GM21717 (cell line): Measurements from ENCODE around the gene CORO2A.

Experiments used
- ATAC-seq: cut with Tn5 transposase; IDR thresholded peaks from one replicate; pipeline ENCODE4 v1.9.1; 2021; ENCODE audit warnings: mild to moderate bottlenecking, moderate library complexity; ENCODE audit not compliant: unreplicated experiment

CORO2A gene, protein sequence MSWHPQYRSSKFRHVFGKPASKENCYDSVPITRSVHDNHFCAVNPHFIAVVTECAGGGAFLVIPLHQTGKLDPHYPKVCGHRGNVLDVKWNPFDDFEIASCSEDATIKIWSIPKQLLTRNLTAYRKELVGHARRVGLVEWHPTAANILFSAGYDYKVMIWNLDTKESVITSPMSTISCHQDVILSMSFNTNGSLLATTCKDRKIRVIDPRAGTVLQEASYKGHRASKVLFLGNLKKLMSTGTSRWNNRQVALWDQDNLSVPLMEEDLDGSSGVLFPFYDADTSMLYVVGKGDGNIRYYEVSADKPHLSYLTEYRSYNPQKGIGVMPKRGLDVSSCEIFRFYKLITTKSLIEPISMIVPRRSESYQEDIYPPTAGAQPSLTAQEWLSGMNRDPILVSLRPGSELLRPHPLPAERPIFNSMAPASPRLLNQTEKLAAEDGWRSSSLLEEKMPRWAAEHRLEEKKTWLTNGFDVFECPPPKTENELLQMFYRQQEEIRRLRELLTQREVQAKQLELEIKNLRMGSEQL

GRCh38 chr9:98192503-98193335 lies at the start of gene CORO2A:
TSS of gene CORO2A (minus strand) at chr9:98192637. CDS start at chr9:98157660, 34,977 bp downstream.
- ATAC-seq, result peak; percentile 55

DNA sequence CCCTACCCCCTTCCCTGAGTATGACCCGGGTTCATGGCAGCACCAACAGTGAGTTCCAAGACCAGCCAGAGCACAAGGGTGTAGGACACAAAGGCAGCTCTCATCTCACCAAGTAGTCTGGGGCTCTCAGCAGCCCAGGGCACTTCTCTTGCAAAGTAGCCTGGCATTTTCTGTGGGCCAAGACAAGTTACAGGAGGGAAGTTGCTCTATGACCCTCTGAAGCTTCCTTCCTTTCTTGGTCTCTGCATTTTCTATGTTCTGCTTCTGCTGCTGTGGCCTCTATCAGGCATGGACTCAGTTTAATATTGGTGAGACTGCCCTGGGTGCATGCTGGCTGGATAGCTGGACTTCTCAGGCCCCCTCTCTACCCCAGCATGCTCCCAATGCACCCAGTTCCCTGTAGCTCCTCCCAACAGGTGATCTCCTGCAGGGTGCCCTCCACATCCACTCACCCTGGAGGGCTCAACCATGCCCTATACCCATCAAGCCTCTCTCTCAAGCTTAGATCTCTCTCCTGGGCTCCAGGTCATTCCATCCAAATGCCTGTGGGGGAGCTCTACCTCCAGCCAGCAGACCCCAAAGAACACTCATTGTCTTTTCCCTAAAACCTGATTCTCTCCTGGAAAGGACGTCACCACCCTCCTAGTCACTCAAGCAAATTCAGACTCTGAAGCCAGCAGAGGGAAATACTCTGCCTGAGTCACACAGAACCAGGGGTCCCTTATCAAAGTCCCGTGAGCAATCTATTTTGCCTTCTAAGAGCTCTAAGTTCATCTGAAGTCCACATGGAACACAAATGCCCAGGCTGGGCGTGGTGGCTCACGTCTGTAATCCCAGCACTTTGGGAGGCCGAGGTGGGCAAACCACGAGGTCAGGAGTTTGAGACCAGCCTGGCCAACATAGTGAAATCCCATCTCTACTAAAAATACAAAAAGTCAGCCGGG lies 49.2 kb upstream of the CORO2A start:
- no peak for ATAC-seq

GRCh38 chr9:98240475-98240874 lies 48.0 kb upstream of the CORO2A start:
- ATAC-seq, result no peak

- no peak for ATAC-seq
Observed at GRCh38 chr9:98236901-98237487, 44.6 kb upstream of the CORO2A start.

DNA sequence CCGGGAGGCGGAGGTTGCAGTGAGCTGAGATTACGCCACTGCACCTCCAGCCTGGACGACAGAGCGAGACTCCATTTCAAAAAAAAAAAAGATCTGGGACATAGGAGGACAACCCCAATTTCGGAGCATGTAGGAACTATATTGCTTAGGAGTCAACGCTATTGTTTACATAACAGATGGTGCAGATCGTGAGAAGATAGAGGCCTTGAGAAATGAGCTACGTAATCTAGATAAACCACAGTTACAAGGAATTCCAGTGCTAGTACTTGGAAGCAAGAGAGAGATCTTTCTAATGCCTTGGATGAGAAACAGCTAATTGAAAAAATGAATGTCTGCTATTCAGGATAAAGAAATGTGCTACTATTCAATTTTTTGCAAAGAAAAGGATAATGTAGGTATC lies 42.7 kb upstream of the CORO2A start:
- ATAC-seq, result no peak

- no peak for ATAC-seq
Observed at GRCh38 chr9:98234245-98234825, 41.9 kb upstream of the CORO2A start.

GRCh38 chr9:98232926-98233325 lies 40.5 kb upstream of the CORO2A start:
- ATAC-seq, result no peak

DNA sequence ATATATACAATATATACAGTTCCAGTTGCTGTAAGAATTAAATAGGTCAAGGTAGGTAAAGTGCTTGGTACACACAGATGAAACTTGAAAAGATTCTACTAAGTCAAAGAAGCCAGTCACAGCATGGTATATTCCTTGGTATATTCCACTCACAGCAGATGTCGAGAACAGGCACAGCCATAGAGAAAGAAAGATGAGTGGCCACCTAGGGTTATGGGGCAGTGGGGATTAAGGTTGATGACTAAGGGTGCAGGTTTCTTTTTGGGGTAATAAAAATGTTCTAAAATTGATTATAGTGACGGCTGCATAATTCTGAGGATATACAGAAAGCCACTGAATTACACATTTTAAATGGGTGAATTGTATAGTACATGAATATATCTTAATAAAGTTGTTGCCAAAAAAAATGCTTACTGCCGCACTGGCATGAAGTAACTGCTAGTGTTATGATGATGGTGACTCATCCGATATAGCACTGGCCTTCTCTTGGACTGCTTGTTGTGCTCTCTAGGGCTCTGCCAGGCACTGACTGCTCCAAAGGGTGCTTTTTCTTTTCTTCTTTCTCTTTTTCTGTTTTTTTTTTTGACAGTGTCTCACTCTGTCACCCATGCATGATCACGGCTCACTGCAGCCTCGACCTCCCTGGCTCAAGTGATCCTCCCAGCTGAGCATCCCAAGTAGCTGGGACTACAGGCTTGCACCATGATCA lies 39.5 kb upstream of the CORO2A start:
- ATAC-seq, result no peak

DNA sequence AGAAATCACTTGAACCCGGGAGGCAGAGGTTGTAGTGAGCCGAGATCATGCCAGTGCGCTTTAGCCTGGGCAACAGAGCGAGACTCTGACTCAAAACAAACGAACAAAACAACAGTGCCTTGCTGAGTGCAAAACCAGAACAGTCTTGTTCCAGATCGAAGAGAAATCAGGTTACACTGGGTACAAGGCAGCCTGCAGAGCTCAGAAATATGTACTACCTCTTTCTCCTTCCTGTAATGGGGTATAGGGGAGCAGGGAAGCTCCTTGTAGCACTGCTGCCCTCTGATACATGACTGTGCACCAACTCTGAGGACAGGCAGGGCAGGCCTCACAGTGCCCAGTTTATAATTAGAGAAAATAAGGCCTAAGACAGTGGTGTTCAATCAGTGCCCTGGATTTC lies 38.4 kb upstream of the CORO2A start:
- no peak for ATAC-seq

GRCh38 chr9:98230304-98230703 lies 37.9 kb upstream of the CORO2A start:
- no peak for ATAC-seq

DNA sequence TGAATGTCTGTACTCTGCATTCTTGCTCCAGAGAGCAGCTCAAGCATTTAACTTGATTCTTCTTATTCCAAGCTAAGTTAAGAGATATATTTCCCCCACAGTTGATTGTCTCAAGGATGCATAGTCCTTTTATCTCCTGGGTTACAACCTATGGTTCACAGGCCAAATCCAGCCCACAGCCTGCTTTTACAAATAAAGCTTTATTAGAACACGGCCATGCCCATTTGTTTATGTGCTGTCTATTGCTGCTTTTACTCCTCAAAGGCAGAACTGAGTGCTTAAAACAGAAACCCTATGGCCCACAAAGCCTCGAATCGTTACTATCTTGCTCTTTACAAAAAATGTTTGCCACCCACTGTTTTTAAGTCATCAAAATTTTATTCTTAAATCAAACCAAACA lies 37.2 kb upstream of the CORO2A start:
- no peak for ATAC-seq

GRCh38 chr9:98229090-98229395 lies 36.6 kb upstream of the CORO2A start:
- no peak for ATAC-seq

GRCh38 chr9:98228392-98229089 lies 36.1 kb upstream of the CORO2A start:
- no peak for ATAC-seq

- no peak for ATAC-seq
Observed at GRCh38 chr9:98227883-98228282, 35.4 kb upstream of the CORO2A start.

DNA sequence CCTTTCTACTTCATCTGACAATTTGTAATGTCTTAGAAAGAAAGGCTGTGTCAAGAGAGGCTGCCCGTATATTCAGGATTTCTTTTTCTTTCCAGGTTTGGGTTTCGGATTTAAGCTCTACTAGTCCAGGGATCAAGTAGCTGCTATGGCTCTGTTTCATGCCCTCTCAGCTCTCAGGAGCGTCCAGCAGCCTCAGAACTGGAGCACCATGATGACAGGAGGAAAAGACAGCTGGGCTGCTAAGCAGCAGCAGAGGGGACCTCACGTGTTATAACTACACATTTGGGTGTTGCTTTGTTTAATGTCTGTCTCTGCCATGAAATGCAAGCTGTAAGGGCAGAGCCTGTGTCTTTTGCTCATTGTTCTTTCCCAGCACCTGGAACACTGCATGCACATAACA lies 34.5 kb upstream of the CORO2A start:
- ATAC-seq, result no peak

GRCh38 chr9:98226516-98226915 lies 34.1 kb upstream of the CORO2A start:
- ATAC-seq, result no peak

DNA sequence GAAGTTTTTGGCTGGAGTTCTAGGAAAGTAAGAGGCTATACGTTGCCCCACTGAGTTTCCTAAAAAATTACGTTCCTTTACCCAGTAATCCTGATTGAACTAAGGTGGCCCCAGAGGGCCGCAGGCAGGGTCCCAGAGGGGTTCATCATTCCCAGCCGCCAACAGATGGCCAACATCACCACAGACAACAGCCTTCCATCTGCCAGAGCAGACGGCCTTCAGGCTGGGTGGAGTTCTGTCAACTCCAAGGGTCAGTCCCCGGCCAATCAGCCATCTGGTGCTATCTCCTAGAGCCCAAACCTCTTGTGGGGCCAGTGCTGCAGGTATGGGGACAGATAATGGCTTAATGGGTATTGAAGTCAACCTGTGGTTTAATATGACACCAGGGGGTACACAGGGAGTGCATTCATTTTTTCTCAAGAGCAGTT lies 32.6 kb upstream of the CORO2A start:
- no peak for ATAC-seq

- no peak for ATAC-seq
Observed at GRCh38 chr9:98222885-98223691, 30.7 kb upstream of the CORO2A start.
